Activated CD4-positive, alpha-beta T cell treated with anti-CD3 and anti-CD28 coated beads, Interleukin-2, amount 10 ng/mL, durations not matched to agents 7 days and 5 days (primary cell): ENCODE results near the gene RGS19. TPM values are rescaled to one million over a fixed set of nuclear protein-coding genes. Genes with fewer than 3 reads are reported as not detected.

ENCODE experiments used
- CTCF ChIA-PET: fragments of 350-600 bp; sonication (Branson Sonifier 250); formaldehyde crosslinking; loops from one replicate; lab custom pipeline; 2021; ENCODE audit warnings: antibody characterized with exemption; lab: Charles Lee
- POLR2A ChIA-PET: fragments of 350-600 bp; sonication (Branson Sonifier 250); formaldehyde crosslinking; loops from one replicate; lab custom pipeline; 2021; ENCODE audit warnings: antibody characterized with exemption; lab: Charles Lee
- DNase-seq: peaks from one replicate; pipeline ENCODE4 v3.0.0-alpha.2; 2020
- H3K27ac Mint-ChIP-seq: one replicate; pipeline ENCODE4 v1.8.0; 2021; ENCODE audit warnings: mild to moderate bottlenecking, moderate library complexity, mixed read lengths
- H3K27me3 Mint-ChIP-seq: one replicate; pipeline ENCODE4 v1.8.0; 2021; ENCODE audit warnings: mixed read lengths
- H3K36me3 Mint-ChIP-seq: one replicate; pipeline ENCODE4 v1.8.0; 2021; ENCODE audit warnings: low read depth, mixed read lengths
- H3K4me1 Mint-ChIP-seq: one replicate; pipeline ENCODE4 v1.8.0; 2021; ENCODE audit warnings: mixed read lengths
- H3K4me3 Mint-ChIP-seq: one replicate; pipeline ENCODE4 v1.8.0; 2021; ENCODE audit warnings: mild to moderate bottlenecking, moderate library complexity, mixed read lengths
- H3K9me3 Mint-ChIP-seq: one replicate; pipeline ENCODE4 v1.8.0; 2021; ENCODE audit warnings: mixed read lengths
- total RNA-seq, 2 experiments: library from RNA; stranded (reverse); gene quantifications; one replicate each; pipeline ENCODE4 v1.2.3, GENCODE V29; 2021

RGS19 gene
- total RNA-seq, 2 experiments from 2014 or later: 105 to 107 TPM

- ChIA-PET CTCF (interaction anchor here (0.9 to 11.2 kb wide), 2 partner anchors 11 to 71 kb away, joined by 3 to 79 read pairs; no protein-coding TSS in a partner anchor), POLR2A (no interaction called here)
- H3K4me1 Mint-ChIP-seq: peaks cover 30% of the 10 kb centered on the region
- H3K27ac Mint-ChIP-seq: no peak overlapping the region
- H3K27me3 Mint-ChIP-seq: peaks cover 34% of the 10 kb centered on the region
- H3K4me3 Mint-ChIP-seq: no peak overlapping the region
- no peaks in the 10 kb centered on the region for H3K36me3 Mint-ChIP-seq
- DNase-seq: no peak
- no peaks in the 10 kb centered on the region for H3K9me3 Mint-ChIP-seq
Observed at GRCh38 chr20:64051033-64051452, 28.3 kb downstream of the RGS19 start.

GRCh38 chr20:64050261-64051032 is 28.9 kb downstream of the RGS19 start:
- no peak for DNase-seq
- ChIA-PET CTCF (interaction anchor here (0.9 to 11.2 kb wide), 2 partner anchors 10 to 70 kb away, joined by 3 to 79 read pairs; no protein-coding TSS in a partner anchor), POLR2A (no interaction called here)
- H3K4me1 Mint-ChIP-seq: peaks cover 32% of the 10 kb centered on the region
- H3K9me3 Mint-ChIP-seq: no peaks in the 10 kb centered on the region
- H3K36me3 Mint-ChIP-seq: no peaks in the 10 kb centered on the region
- no peak overlapping the region for H3K4me3 Mint-ChIP-seq
- H3K27me3 Mint-ChIP-seq: peaks cover 36% of the 10 kb centered on the region
- no peak overlapping the region for H3K27ac Mint-ChIP-seq

- Mint-ChIP-seq H3K4me3 (peak overlapping the region; percentile 47), H3K4me1 (peaks cover 31% of the 10 kb centered on the region), H3K27me3 (peaks cover 36% of the 10 kb centered on the region), H3K27ac (no peak overlapping the region), H3K36me3 (no peaks in the 10 kb centered on the region), H3K9me3 (no peaks in the 10 kb centered on the region)
- POLR2A ChIA-PET: no interaction called here
- DNase-seq: no peak
- CTCF ChIA-PET: interaction anchor here (11.2 kb wide), 1 partner anchor 10 kb away, joined by 79 read pairs; no protein-coding TSS in a partner anchor
Observed at GRCh38 chr20:64049878-64050260, 29.4 kb downstream of the RGS19 start.

DNA sequence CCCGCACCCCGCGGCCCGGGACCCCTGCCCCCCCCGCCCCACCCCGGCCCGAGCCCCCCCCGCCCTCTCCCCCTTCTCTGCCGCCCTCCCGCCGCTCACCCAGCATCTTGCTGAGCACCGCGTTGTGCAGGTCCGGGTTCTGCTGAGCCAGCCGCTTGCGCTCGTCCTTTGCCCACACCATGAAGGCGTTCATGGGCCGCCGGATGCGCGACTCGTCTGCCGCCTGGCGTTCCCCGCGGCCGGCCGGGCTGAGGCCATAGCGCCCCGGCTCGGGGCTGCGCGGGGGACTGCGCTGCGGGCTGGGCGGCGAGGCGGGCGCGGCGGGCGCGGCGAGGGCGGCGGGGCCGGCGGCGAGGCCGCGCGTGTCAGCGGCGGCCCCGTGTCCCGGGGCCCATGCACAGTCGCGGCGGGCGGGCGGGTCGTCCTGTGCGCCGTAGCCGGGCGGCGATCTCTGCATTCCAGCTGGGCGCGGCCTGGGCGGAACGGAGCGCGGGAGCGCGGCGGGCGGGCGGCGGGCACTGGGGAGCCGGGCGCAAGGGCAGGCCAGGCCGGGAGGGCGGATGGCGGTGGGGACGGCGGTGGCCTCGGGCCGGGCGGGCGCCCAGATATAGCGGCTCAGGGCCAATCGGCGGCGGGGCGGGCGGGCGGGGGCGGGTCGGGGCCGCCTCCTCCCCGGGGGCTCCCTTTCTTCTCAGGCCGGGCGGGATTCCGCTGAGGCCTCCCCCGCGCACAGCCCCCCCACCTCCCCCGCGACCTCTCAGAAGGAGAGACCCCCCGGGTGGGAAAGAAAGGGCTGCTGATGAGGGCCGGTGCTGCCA is 30.0 kb downstream of the RGS19 start, which contains the start of gene SOX18:
Gene SOX18 (minus strand): TSS at position 580 of the 818 bp plus-strand sequence. CDS start 123 bp downstream, at position 457.
- H3K9me3 Mint-ChIP-seq: no peaks in the 10 kb centered on the region
- peaks cover 32% of the 10 kb centered on the region for H3K4me1 Mint-ChIP-seq
- H3K36me3 Mint-ChIP-seq: no peaks in the 10 kb centered on the region
- peak within 1 kb of the TSS; percentile 47 for H3K4me3 Mint-ChIP-seq
- peaks cover 36% of the 10 kb centered on the region for H3K27me3 Mint-ChIP-seq
- H3K27ac Mint-ChIP-seq: no peak within 1 kb of the TSS
- ChIA-PET POLR2A (no interaction called here), CTCF (interaction anchor here (11.2 kb wide), 1 partner anchor 9 kb away, joined by 79 read pairs; no protein-coding TSS in a partner anchor)
- no peak for DNase-seq

DNA sequence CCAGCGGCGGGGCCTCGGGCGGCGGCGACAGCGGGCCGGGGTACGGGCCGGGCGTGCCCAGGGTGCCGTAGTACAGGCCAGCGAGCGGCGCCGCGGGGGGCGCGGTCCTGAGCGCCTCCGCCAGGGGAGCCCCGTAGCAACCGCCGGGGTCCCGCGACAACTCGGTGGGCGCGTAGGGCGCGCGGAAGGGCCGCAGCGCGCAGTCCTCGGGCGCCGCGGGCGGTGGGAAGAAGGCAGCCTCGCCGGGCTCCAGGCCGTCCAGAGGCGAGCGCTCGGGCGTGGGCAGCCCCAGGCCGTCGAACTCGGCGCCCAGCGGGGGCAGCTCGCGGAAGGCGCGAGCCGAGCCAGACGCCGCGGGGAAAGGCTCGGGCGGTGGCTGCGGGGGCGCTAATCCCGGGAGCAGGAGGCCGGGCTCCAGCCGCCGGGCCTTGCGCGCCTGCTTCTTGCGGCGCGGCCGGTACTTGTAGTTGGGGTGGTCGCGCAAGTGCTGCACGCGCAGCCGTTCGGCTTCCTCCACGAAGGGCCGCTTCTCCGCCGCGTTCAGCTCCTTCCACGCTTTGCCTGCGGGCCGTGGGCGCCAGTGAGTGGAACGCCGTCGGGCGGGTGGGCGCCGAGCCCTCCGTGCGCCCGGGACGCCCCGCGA is 30.8 kb downstream of the RGS19 start:
- no peaks in the 10 kb centered on the region for H3K9me3 Mint-ChIP-seq
- ChIA-PET POLR2A (no interaction called here), CTCF (interaction anchor here (11.2 kb wide), 1 partner anchor 9 kb away, joined by 79 read pairs; no protein-coding TSS in a partner anchor)
- no peak overlapping the region for H3K27ac Mint-ChIP-seq
- no peak overlapping the region for H3K4me3 Mint-ChIP-seq
- H3K4me1 Mint-ChIP-seq: peaks cover 33% of the 10 kb centered on the region
- peaks cover 36% of the 10 kb centered on the region for H3K27me3 Mint-ChIP-seq
- no peak for DNase-seq
- no peaks in the 10 kb centered on the region for H3K36me3 Mint-ChIP-seq

DNA sequence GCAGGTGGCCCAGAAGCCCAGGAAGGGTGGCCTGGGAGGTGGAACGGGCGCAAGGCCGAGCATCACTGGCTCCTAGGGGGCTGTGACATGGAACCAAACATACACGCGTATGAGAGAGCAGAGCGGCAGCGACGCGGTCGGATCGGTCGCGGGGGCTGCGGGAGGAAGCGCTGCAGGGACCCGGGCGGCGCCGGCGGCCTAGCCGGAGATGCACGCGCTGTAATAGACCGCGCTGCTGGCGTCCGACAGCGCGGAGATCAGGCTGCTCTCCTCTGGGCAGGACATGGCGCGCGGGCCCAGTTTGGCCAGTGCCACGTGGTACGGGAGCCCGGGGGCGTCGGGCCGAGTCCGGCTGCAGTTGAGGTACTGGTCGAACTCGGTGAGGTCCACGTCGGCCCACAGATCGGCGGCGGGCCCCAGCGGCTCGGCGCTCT is 31.3 kb downstream of the RGS19 start:
- ChIA-PET POLR2A (no interaction called here), CTCF (interaction anchor here (11.2 kb wide), 1 partner anchor 8 kb away, joined by 79 read pairs; no protein-coding TSS in a partner anchor)

GRCh38 chr20:64047046-64047389 is 32.3 kb downstream of the RGS19 start:
- H3K27ac Mint-ChIP-seq: no peak overlapping the region
- CTCF ChIA-PET: interaction anchor here (1.0 to 1.2 kb wide), 2 partner anchors 8 to 10 kb away, joined by 3 to 5 read pairs; no protein-coding TSS in a partner anchor
- H3K4me1 Mint-ChIP-seq: peaks cover 33% of the 10 kb centered on the region
- no peaks in the 10 kb centered on the region for H3K36me3 Mint-ChIP-seq
- H3K4me3 Mint-ChIP-seq: no peak overlapping the region
- DNase-seq: no peak
- POLR2A ChIA-PET: no interaction called here
- no peaks in the 10 kb centered on the region for H3K9me3 Mint-ChIP-seq
- H3K27me3 Mint-ChIP-seq: peaks cover 36% of the 10 kb centered on the region

More for the DNA sequence above, 31.3 kb downstream of the RGS19 start:
- DNase-seq: no peak
- Mint-ChIP-seq H3K4me3 (no peak overlapping the region), H3K36me3 (no peaks in the 10 kb centered on the region), H3K4me1 (peaks cover 31% of the 10 kb centered on the region), H3K9me3 (no peaks in the 10 kb centered on the region), H3K27ac (no peak overlapping the region), H3K27me3 (peaks cover 36% of the 10 kb centered on the region)

GRCh38 chr20:64045346-64046011 is 33.8 kb downstream of the RGS19 start:
- Mint-ChIP-seq H3K36me3 (no peaks in the 10 kb centered on the region), H3K27ac (peak overlapping the region; percentile 22), H3K27me3 (peaks cover 23% of the 10 kb centered on the region), H3K9me3 (no peaks in the 10 kb centered on the region), H3K4me1 (peaks cover 45% of the 10 kb centered on the region), H3K4me3 (no peak overlapping the region)
- DNase-seq: no peak
- POLR2A ChIA-PET: no interaction called here
- CTCF ChIA-PET: interaction anchor here (0.6 to 1.2 kb wide), 2 partner anchors 12 to 63 kb away, joined by 3 read pairs; no protein-coding TSS in a partner anchor

DNA sequence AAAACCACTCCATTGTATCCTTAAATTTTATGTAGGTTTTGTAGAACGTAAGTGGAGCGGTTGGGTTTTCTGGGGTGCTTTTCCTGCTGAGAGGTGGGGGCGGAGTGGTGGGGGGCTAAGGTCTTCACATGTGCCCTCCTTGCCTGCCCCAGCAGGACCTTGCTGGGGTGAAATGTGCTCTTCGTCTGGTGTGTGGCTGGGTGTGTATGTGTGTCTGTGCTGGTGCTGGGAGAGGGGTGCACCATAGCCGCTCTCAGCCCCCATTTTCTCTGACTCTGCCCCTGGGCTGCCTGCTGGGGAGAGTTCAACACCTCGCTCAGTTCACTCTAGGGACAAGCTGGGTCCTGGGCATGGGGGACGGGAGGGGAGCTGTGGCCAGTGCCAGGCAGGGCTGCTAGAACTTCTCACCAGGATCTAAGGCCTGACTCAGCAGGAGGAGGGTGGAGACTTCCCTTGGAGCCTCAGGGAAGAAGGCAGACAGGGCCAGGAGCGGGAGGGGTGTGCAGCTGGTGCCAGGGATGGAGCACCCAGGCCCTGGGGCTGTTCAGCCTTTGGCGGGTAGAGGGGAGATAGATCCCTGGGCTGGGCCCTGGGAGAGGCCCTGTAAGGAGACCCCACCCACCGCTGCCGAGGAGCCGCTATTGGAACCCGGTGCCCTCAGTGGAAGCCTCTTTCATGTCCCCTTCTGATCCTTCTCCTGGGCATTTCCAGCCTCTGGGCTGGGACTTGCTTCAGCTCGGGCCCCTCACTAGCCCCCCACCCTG is 34.7 kb downstream of the RGS19 start:
- CTCF ChIA-PET: interaction anchor here (0.6 to 1.3 kb wide), 3 partner anchors 9 to 63 kb away, joined by 3 to 4 read pairs (median 4); no protein-coding TSS in a partner anchor
- POLR2A ChIA-PET: no interaction called here
- peak overlapping the region; percentile 26 for H3K27ac Mint-ChIP-seq
- no peaks in the 10 kb centered on the region for H3K36me3 Mint-ChIP-seq
- no peak overlapping the region for H3K4me3 Mint-ChIP-seq
- peaks cover 49% of the 10 kb centered on the region for H3K4me1 Mint-ChIP-seq
- no peak for DNase-seq
- H3K27me3 Mint-ChIP-seq: peaks cover 20% of the 10 kb centered on the region
- no peaks in the 10 kb centered on the region for H3K9me3 Mint-ChIP-seq

DNA sequence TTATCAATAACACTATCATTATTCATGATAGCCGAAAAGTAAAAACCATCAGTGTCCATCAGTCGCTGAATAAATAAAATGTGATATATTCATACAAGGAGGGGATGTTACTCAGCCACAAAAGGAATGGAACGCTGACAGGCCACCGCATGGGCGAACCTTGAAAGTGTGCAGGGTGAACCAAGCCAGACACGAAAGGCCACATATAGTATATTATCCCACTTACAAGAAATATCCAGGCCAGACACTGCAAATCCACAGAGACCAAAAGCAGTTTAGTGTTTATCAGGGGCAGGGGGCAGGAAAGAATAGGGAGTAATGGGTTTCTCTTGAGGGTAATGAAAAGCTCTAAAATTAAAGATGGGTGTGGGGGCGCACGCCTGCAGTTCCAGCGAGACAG is 35.5 kb downstream of the RGS19 start:
- Mint-ChIP-seq H3K4me1 (peaks cover 56% of the 10 kb centered on the region), H3K36me3 (no peaks in the 10 kb centered on the region), H3K4me3 (no peak overlapping the region), H3K27me3 (peaks cover 18% of the 10 kb centered on the region), H3K9me3 (no peaks in the 10 kb centered on the region), H3K27ac (no peak overlapping the region)
- DNase-seq: no peak
- POLR2A ChIA-PET: no interaction called here
- CTCF ChIA-PET: interaction anchor here (1.2 to 1.3 kb wide), 2 partner anchors 10 to 13 kb away, joined by 4 read pairs; no protein-coding TSS in a partner anchor

DNA sequence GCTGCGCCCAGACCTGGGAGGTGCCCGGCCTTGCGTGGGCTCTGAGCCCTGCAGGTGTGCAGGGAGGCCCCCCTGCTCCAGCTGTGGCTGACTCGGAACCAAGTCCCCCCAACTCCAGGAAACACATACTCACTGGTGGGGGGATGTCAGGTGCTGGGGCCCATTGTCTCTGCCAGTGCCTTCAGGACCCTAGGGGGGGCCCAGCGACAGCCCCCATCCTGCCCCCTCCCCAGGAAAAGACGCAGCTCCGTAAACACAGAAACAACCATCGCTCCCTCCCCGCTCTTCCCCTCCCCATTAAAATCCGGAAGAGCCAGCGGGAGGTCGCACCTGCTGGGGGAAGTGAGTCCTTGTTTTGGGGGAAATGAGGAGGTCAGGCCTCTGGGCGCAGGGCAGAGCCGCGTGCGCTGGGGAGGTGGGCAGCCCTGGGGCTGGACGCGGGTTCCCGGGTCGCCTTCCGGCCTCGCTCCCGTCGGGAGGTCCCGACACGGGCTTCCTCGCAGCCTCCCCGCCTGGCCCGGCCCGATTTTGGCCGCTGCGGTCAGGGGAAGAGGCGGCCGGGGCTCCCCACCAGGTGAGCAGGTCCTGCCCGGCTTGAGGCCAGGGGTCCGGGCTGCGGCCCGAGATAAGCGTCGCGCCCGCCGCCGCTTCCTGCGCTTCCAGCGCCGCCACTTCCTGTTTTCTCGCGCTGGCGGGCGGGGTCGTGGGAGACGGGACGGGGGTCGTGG is 37.1 kb downstream of the RGS19 start:
- no peak for DNase-seq

More for the DNA sequence above, 37.1 kb downstream of the RGS19 start:
- Mint-ChIP-seq H3K9me3 (no peaks in the 10 kb centered on the region), H3K36me3 (no peaks in the 10 kb centered on the region), H3K27me3 (peaks cover 12% of the 10 kb centered on the region), H3K4me1 (peaks cover 62% of the 10 kb centered on the region), H3K4me3 (peak overlapping the region; percentile 73), H3K27ac (peak overlapping the region; percentile 91)
- ChIA-PET POLR2A (no interaction called here), CTCF (interaction anchor here (4.7 kb wide), 2 partner anchors 11 to 62 kb away, joined by 64 to 79 read pairs; partner anchors contain the start of genes PRPF6, SAMD10 and SOX18)
